HepG2 (cell line): ENCODE data around the gene PDCD11. TPM values are rescaled to one million over a fixed set of nuclear protein-coding genes. Genes with fewer than 3 reads are reported as not detected.
A peak's percentile ranks its signal among the peaks of the same experiment; 100 is the strongest.

Source experiments
- ATAC-seq: fragments of 200-7000 bp; cut with Tn5 transposase; 3 replicates; pipeline ENCODE4 v1.9.1; 2020; ENCODE audit warnings: mild to moderate bottlenecking, moderate library complexity
- BruUV-seq: library from RNA; stranded (reverse); fragments of 400-500 nt; replicated peaks from 2 replicates; lab custom pipeline; 2021; lab: Mats Ljungman, UMichigan
- CTCF ChIA-PET: fragments of 300-600 bp; formaldehyde crosslinking; extraction: SDS; loops from one replicate; lab custom pipeline; 2021; ENCODE audit warnings: low total read pairs, inconsistent platforms, low intra/inter-chr PET ratio; lab: Yijun Ruan, JAX
- POLR2A ChIA-PET: fragments of 350-600 bp; sonication (Branson Sonifier 250); formaldehyde crosslinking; loops from one replicate; lab custom pipeline; 2020; ENCODE audit warnings: antibody characterized with exemption, inconsistent platforms; lab: Yijun Ruan, JAX
- DNase-seq: peaks from one replicate; pipeline ENCODE4 v3.0.0-alpha.2; 2015; ENCODE audit warnings: low spot score
- FAIRE-seq: peaks from 3 replicates; lab custom pipeline; 2011; peaks lifted over from hg19 to GRCh38; lab: Jason Lieb, UNC
- H2AFZ ChIP-seq: one replicate; pipeline ENCODE4 v1.6.1; 2011; ENCODE audit warnings: low read length, inconsistent platforms
- H3K27ac ChIP-seq: fragments of 300-600 bp; 3 replicates; pipeline ENCODE4 v1.8.0; 2011; ENCODE audit warnings: mixed run types, mild to moderate bottlenecking, mixed read lengths, low read length, inconsistent platforms; ENCODE audit not compliant: insufficient read depth; ENCODE audit errors: extremely low read length
- H3K27me3 ChIP-seq, 2 experiments: fragments of 200-600 bp in 1 of 2; 2 replicates in 1 of 2; 3 replicates in 1 of 2; pipeline versions ENCODE4 v1.6.0 to v1.8.0; 2011; ENCODE audit warnings: low read length in 2 of 2, mild to moderate bottlenecking in 2 of 2, moderate library complexity in 2 of 2, inconsistent platforms in 1 of 2; ENCODE audit not compliant: insufficient read depth in 2 of 2, control insufficient read depth in 1 of 2
- H3K36me3 ChIP-seq, 2 experiments: fragments of 200-600 bp in 1 of 2; replicated peaks in 1 of 2; 2 replicates in 1 of 2; 3 replicates in 1 of 2; pipeline versions ENCODE4 v1.5.1 to v1.8.0; 2011; ENCODE audit warnings: low read length in 2 of 2, inconsistent platforms in 1 of 2; ENCODE audit not compliant: insufficient read depth in 2 of 2, control insufficient read depth in 1 of 2
- H3K4me1 ChIP-seq: 2 replicates; pipeline ENCODE4 v1.5.1; 2012; ENCODE audit warnings: low read length, inconsistent platforms; ENCODE audit not compliant: insufficient read depth
- H3K4me2 ChIP-seq: 2 replicates; pipeline ENCODE4 v1.6.0; 2011; ENCODE audit warnings: low read depth, low read length, inconsistent platforms
- H3K4me3 ChIP-seq, 3 experiments: fragments of 200-600 bp in 1 of 3; sonication (generic), shearing (Covaris generic) in 1 of 3; replicated peaks in 1 of 3; 2 replicates each; pipeline ENCODE4 v1.5.1; 2011 to 2016; ENCODE audit warnings: low read length in 3 of 3, inconsistent platforms in 2 of 3, low read depth in 2 of 3, mild to moderate bottlenecking in 2 of 3, control low read depth in 1 of 3, mixed read lengths in 1 of 3; ENCODE audit not compliant: insufficient read depth in 1 of 3
- H3K79me2 ChIP-seq: one replicate; pipeline ENCODE4 v1.6.1; 2011; ENCODE audit warnings: low read length, inconsistent platforms; ENCODE audit not compliant: insufficient read depth
- H3K9ac ChIP-seq: 2 replicates; pipeline ENCODE4 v1.6.0; 2011; ENCODE audit warnings: mild to moderate bottlenecking, low read depth, low read length, inconsistent platforms; ENCODE audit not compliant: insufficient read depth
- H3K9me3 ChIP-seq: 2 replicates; pipeline ENCODE4 v1.5.1; 2012; ENCODE audit warnings: mild to moderate bottlenecking, low read length
- H4K20me1 ChIP-seq: 2 replicates; pipeline ENCODE4 v1.6.0; 2011; ENCODE audit warnings: inconsistent platforms, mild to moderate bottlenecking, low read length, moderate library complexity; ENCODE audit not compliant: insufficient read depth
- ATAD3A ChIP-seq: sonication (generic); formaldehyde crosslinking; IDR thresholded peaks from 2 replicates; pipeline ENCODE4 v1.4.0; 2020; ENCODE audit warnings: missing genetic modification reagents
- BCL3 ChIP-seq: sonication (generic); formaldehyde crosslinking; IDR thresholded peaks from 2 replicates; pipeline ENCODE4 v1.5.1; 2020; ENCODE audit warnings: mild to moderate bottlenecking, missing genetic modification reagents, moderate library complexity
- BRD4 ChIP-seq: sonication (generic); formaldehyde crosslinking; IDR thresholded peaks from 2 replicates; pipeline ENCODE4 v1.4.0; 2020; ENCODE audit warnings: missing genetic modification reagents
- CREBL2 ChIP-seq: sonication (generic); formaldehyde crosslinking; IDR thresholded peaks from 2 replicates; pipeline ENCODE4 v1.8.1; 2023; ENCODE audit warnings: missing genetic modification reagents, mild to moderate bottlenecking, borderline replicate concordance
- ELF4 ChIP-seq: sonication (generic); formaldehyde crosslinking; IDR thresholded peaks from 2 replicates; pipeline ENCODE4 v1.5.0; 2020; ENCODE audit warnings: missing genetic modification reagents, mild to moderate bottlenecking, moderate library complexity, borderline replicate concordance
- EP300 ChIP-seq, 3 experiments: sonication (generic) in 1 of 3; formaldehyde crosslinking in 1 of 3; IDR thresholded peaks; 2 replicates each; pipeline versions ENCODE4 v1.5.1 to v1.6.1; 2011 to 2020; ENCODE audit warnings: low read depth in 2 of 3, low read length in 2 of 3, borderline replicate concordance in 1 of 3, improper control_type of control experiment in 1 of 3, mild to moderate bottlenecking in 1 of 3, missing genetic modification reagents in 1 of 3, moderate library complexity in 1 of 3
- HNRNPUL1 ChIP-seq: fragments of 200-400 bp; formaldehyde crosslinking; IDR thresholded peaks from 2 replicates; pipeline ENCODE4 v1.6.1; 2017; ENCODE audit warnings: low read depth, mild to moderate bottlenecking, low read length, moderate library complexity
- KLF13 ChIP-seq: sonication (generic); formaldehyde crosslinking; IDR thresholded peaks from 2 replicates; pipeline ENCODE4 v1.4.0; 2020; ENCODE audit warnings: mild to moderate bottlenecking, missing genetic modification reagents
- MATR3 ChIP-seq: sonication (generic); formaldehyde crosslinking; IDR thresholded peaks from 2 replicates; pipeline ENCODE4 v1.4.0; 2020; ENCODE audit warnings: missing genetic modification reagents
- MIXL1 ChIP-seq: IDR thresholded peaks from 2 replicates; pipeline ENCODE4 v1.6.1; 2016
- NBN ChIP-seq: fragments of 450-650 bp; conservative IDR thresholded peaks from 2 replicates; pipeline ENCODE4 v1.6.1; 2017
- TBX2 ChIP-seq: sonication (generic); formaldehyde crosslinking; IDR thresholded peaks from 2 replicates; pipeline ENCODE4 v1.5.0; 2020; ENCODE audit warnings: missing genetic modification reagents, mild to moderate bottlenecking, borderline replicate concordance
- TOE1 ChIP-seq: sonication (generic); formaldehyde crosslinking; IDR thresholded peaks from 2 replicates; pipeline ENCODE4 v1.4.0; 2020; ENCODE audit warnings: mild to moderate bottlenecking, missing genetic modification reagents
- TOPORS ChIP-seq: sonication (generic); formaldehyde crosslinking; IDR thresholded peaks from 2 replicates; pipeline ENCODE4 v1.8.0; 2023; ENCODE audit warnings: mild to moderate bottlenecking, missing genetic modification reagents
- ZKSCAN1 ChIP-seq: fragments of 150-350 bp; IDR thresholded peaks from 2 replicates; pipeline ENCODE4 v1.6.1; 2014; ENCODE audit warnings: low read length
- ZNF547 ChIP-seq: sonication (generic); formaldehyde crosslinking; IDR thresholded peaks from 2 replicates; pipeline ENCODE4 v1.5.1; 2020; ENCODE audit warnings: mild to moderate bottlenecking, missing genetic modification reagents
- WGBS: methylation state at CpG from one replicate; pipeline ENCODE4 v1.1.6; 2017; ENCODE audit warnings: low lambda C conversion rate; 5-methylcytosine and 5-hydroxymethylcytosine counted together
- in situ Hi-C: cut with HindIII; loops from 2 replicates; pipeline ENCODE4 v1.10.0; 2017; ENCODE audit warnings: low pct_unique_long_range_greater_than_20kb; ENCODE audit not compliant: extremely low pct_ligation_motif_present
- intact Hi-C: fragments of 100-400 bp; cut with micrococcal nuclease; formaldehyde crosslinking; loops from one replicate; pipeline ENCODE4 v1.10.0; 2022; ENCODE audit not compliant: unreplicated experiment
- polyA plus RNA-seq, 8 experiments: library from polyadenylated mRNA; depleted of rRNA in 3 of 8; stranded (reverse) in 7 of 8; unstranded in 1 of 8; fragments of >200 nt; fragmentation: Illumina TruSeq in 4 of 8; extraction: Trizol in 4 of 8; gene quantifications; 2 replicates each; pipeline versions ENCODE4 v1.2.1 to v1.2.3, GENCODE V29; 2011 to 2016; ENCODE audit warnings: low read depth in 4 of 8, missing spikeins in 1 of 8, mixed read lengths in 1 of 8; ENCODE audit not compliant: insufficient read depth in 1 of 8
- total RNA-seq, 5 experiments: library from RNA; depleted of rRNA; stranded (reverse); fragments of >200 nt; fragmentation: Illumina TruSeq; extraction: Trizol; gene quantifications; 2 replicates each; pipeline ENCODE4 v1.2.3, GENCODE V29; 2016; ENCODE audit warnings: low read depth in 1 of 5

PDCD11 gene
- total and polyA plus RNA-seq, 2 of the 13 experiments (the other 11 are each of a cell fraction or from before 2014, with no cell fraction given), result 12.8 to 52.8 TPM

GRCh38 chr10:103457896-103458583, 61.6 kb downstream of the PDCD11 start:
- POLR2A ChIA-PET, result no interaction called here

GRCh38 chr10:103458720-103459119, 62.3 kb downstream of the PDCD11 start, which contains the start of gene CALHM1:
CALHM1 (minus strand) TSS chr10:103458900; CDS start chr10:103458751, 149 bp downstream.
- peak; percentile 55 for ATAC-seq
- no peak within 1 kb of the TSS for H3K27ac ChIP-seq
- no peak within 1 kb of the TSS for H2AFZ ChIP-seq
- no peak for FAIRE-seq
- H3K4me2 ChIP-seq, result no peak within 1 kb of the TSS
- TF ChIP-seq BCL3 (CRISPR knock-in tag) (no peak), HNRNPUL1 (no peak), ATAD3A (CRISPR knock-in tag) (no peak), ZKSCAN1 (no peak), ZNF547 (CRISPR knock-in tag) (no peak), CREBL2 (no peak), BRD4 (CRISPR knock-in tag) (no peak), NBN (no peak), MIXL1 (CRISPR knock-in tag) (no peak), ELF4 (no peak), TOPORS (CRISPR knock-in tag) (no peak), TBX2 (CRISPR knock-in tag) (no peak)
- 4% methylated on average over 4 of the region's 9 CpGs for WGBS
- ChIA-PET CTCF (no interaction called here), POLR2A (no interaction called here)
- in situ Hi-C loops, result no loop called here
- H3K36me3 ChIP-seq, result no peaks in the 10 kb centered on the region
- no peak within 1 kb of the TSS for H3K4me3 ChIP-seq
- no peak within 1 kb of the TSS for H3K9ac ChIP-seq
- H3K27me3 ChIP-seq, result peaks cover 1 to 18% of the 10 kb centered on the region in 2 experiments; a peak in 3 of 5 replicates
- peaks cover 20% of the 10 kb centered on the region for H3K4me1 ChIP-seq
- H4K20me1 ChIP-seq, result no peaks in the 10 kb centered on the region
- no peak for DNase-seq
- H3K9me3 ChIP-seq, result no peaks in the 10 kb centered on the region
- no peaks in the 10 kb centered on the region for H3K79me2 ChIP-seq
- intact Hi-C loops, result no loop called here
- BruUV-seq, result no TSS peak

More at GRCh38 chr10:103457896-103458583, 61.6 kb downstream of the PDCD11 start:
- Histone ChIP-seq H3K4me3 (no peak overlapping the region), H3K4me1 (peaks cover 20% of the 10 kb centered on the region), H3K27ac (no peak overlapping the region), H4K20me1 (no peaks in the 10 kb centered on the region), H3K9me3 (no peaks in the 10 kb centered on the region), H3K4me2 (no peak overlapping the region), H3K36me3 (no peaks in the 10 kb centered on the region), H2AFZ (no peak overlapping the region), H3K27me3 (peaks cover 1 to 19% of the 10 kb centered on the region in 2 experiments; a peak in 3 of 5 replicates), H3K9ac (no peak overlapping the region), H3K79me2 (no peaks in the 10 kb centered on the region)
- in situ Hi-C loops (no loop called here), intact Hi-C loops (no loop called here)
- no peak for DNase-seq
- no TSS peak for BruUV-seq
- CTCF ChIA-PET, result no interaction called here
- WGBS, result 83% methylated on average over 17 of the region's 39 CpGs
- TF ChIP-seq MATR3 (CRISPR knock-in tag), result no peak
- no peak for TF ChIP-seq EP300 (IDR thresholded peaks at IDR 0.05; ENCODE audit: low read depth in 2 of 2, low read length in 2 of 2)
- no peak for TF ChIP-seq EP300 (CRISPR knock-in tag; IDR thresholded peaks at IDR 0.05; ENCODE audit: borderline replicate concordance)
- no peak for TF ChIP-seq TOE1 (CRISPR knock-in tag)
- TF ChIP-seq KLF13 (CRISPR knock-in tag), result no peak
- no peak for FAIRE-seq
- ATAC-seq, result no peak
